ENCODE measurements around the gene SLC25A19.

GRCh38 chr17:75307957-75308731 lies 18.9 kb upstream of the SLC25A19 start:
- TF ChIP-seq SIN3A (IDR thresholded peaks at IDR 0.05; ENCODE audit: borderline replicate concordance, insufficient read depth, low read length) (no peak), TAF1 (IDR thresholded peaks at IDR 0.05; ENCODE audit: borderline replicate concordance, insufficient read depth, low read length) (no peak), REST (IDR thresholded peaks at IDR 0.05; ENCODE audit: insufficient read depth in 1 of 2, low read depth in 2 of 2, low read length in 2 of 2) (no peak), POLR2AphosphoS5 (IDR thresholded peaks at IDR 0.05; ENCODE audit: low read depth, low read length) (no peak)

All from PFSK-1 (cell line).